GM19099 (cell line): Measurements from ENCODE around the gene SH3GL2.

Source experiments
- POLR2A ChIP-seq: IDR thresholded peaks from 3 replicates; pipeline ENCODE4 v1.6.1; 2011; ENCODE audit warnings: low read depth; ENCODE audit not compliant: insufficient read length; ENCODE audit errors: extremely low read depth

SH3GL2 gene

GRCh38 chr9:17597977-17598376, 19.1 kb downstream of the SH3GL2 start:
- no peak for TF ChIP-seq POLR2A

DNA sequence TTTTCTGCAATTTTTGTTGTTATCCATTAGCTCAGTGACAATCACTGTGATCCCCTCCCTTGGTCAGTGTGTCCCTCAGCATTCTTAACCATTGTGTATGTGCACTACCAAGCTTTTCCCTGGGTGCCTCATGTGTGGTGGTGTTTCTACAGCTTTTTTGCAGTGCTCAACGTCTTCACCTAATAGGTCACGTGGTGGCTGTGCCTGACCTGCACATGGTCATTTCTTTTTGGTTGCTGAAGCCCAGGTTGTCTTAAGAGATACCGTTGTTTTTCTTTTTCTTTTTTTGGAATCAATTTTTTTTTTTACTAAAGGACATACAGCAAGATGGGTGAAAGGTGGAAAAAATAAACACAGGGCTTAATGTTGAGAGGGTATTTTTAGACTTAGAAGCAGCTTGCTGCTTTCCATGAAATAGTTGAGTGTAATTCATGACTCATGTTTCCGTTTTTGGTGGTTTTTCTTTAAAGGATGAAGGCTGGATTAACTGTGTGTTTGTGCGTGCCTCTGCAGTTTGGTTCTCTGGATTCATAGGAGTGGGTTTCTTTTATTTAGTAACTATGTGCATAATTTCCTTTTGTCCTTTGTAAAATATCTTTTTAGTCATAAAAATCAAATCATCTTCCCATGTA, 22.2 kb downstream of the SH3GL2 start:
- TF ChIP-seq POLR2A: no peak

DNA sequence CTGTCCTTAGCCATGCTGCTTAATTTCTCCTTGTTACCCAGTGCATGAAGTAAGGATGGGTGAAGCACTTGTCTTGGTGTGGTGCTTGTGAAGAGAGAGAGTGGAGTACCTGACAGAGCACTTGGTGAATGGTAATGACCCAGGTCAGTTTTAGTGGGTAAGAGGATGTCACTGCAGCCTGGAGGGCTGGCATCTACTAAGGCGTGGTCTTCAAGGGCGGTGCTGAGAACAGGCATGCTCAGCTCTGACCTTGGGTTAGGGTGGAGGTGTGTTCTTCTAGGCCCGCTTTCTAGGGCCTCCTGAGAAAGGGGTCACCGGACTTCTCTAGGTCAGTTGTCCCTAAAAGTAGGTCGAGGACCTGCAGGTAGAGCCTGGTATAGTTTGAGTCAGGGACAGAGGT, 25.7 kb downstream of the SH3GL2 start:
- no peak for TF ChIP-seq POLR2A

DNA sequence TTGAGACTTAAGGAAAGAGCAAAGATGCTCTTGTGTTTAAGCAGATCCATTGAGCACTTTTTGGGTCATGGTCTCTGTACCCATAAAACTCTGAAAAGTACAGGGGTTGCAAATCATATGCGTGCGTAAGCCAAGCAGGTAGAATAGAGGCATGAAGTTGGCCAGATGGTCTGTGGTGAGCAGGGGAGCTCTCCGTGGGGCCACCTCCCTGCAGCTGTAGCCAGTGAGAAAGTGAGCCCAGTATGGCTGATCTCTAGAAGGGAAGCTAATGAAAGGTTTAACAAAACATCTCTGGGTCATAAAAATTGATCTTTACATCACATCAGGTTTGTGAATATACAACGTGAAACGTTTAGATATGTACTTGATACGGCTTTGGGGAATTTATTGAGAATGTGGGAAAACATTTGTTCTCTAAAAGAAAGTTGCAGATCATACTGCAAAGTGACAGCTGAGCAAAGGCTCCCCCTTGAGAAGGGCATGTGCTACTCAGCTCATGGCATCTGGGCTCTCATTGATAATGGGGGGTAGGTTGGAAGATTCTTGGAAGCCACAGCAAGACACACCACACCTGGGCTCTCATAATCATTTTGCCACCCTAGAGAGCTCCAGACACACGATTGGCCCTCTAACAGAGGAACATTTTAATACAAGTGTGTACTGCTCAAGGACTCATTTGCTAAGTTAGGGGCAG, 30.6 kb downstream of the SH3GL2 start:
- no peak for TF ChIP-seq POLR2A

DNA sequence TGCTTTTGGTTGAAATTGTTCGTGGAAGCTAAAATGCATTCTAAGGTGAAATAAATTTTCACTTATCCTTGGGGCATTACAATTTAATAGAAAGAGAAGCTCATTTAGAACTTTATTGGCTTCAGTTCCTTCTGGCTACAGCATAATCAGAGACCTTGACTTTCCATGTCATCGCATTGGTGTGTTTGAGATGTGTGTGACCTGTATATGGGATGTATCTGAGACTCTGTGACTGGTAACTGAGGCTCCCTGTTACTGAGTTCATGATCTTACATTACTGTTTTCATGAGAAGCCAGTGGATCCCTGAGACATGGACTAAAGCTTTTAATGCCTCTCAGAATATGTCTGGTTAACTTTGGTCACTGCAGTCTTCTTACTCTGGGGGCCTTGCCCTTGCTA, 32.5 kb downstream of the SH3GL2 start:
- no peak for TF ChIP-seq POLR2A

DNA sequence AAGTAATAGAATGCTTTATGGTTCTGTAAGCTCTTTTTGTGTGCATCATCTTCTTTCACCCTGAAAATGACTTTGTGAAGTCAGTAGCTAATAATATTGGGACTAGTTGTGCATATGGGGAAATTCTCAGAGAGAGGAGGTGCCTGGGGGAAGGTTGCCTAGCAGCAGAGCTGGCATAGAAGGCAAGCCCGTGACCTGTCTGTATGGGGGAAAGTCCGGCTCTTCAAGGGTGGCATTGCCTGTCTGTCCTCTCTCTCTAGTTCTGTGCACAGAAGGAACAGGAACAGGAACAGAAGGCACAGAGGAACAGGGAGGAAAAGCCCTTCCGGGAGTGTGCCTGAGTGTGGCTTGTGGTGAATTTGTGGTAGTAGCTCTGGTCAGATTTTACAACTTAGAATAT, 33.1 kb downstream of the SH3GL2 start:
- TF ChIP-seq POLR2A: no peak

DNA sequence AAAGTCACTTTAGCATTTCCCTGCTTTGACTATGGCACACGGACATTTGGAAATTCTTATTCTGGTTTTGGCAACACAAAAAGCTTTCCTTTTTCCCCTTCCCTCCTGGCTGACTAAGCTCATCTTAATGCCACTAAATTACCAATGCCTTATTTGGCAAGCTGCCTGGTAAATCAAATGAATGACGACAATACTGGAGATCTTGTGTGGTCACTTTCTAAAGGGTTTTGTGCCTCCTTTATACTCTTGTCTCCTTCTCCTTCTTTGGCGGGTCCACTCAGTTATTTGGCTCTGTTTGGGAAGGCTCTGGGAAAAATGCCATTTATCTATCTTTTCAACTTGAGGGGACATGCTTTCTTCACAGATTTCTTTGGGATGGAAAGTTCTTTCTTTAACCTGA, 34.9 kb downstream of the SH3GL2 start:
- TF ChIP-seq POLR2A: no peak

GRCh38 chr9:17614250-17614649, 35.4 kb downstream of the SH3GL2 start:
- TF ChIP-seq POLR2A: no peak

GRCh38 chr9:17614903-17615302, 36.0 kb downstream of the SH3GL2 start:
- no peak for TF ChIP-seq POLR2A

GRCh38 chr9:17622141-17622540, 43.3 kb downstream of the SH3GL2 start:
- TF ChIP-seq POLR2A: no peak

- no peak for TF ChIP-seq POLR2A
Observed at GRCh38 chr9:17622749-17623148, 43.9 kb downstream of the SH3GL2 start.

DNA sequence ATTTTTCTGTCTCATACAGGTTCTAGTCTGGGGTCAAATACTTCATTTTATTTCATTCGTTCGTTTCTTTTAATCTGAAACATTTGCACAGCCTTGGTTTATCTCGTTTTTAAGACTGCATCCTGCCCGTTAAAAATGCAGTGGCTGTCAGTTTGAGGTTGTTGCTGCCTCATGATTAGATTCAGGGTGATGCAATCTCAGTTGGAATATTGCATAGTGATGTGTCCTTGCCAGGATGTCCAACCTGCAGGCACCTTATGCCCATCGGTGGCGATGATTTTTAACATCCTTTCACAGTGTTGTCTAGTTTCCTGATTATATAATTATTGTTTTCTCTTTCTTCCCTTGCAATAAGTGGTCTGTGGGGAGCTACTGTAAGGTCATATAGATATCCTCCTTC, 45.1 kb downstream of the SH3GL2 start:
- TF ChIP-seq POLR2A: no peak

- TF ChIP-seq POLR2A: no peak
Observed at GRCh38 chr9:17624571-17624970, 45.7 kb downstream of the SH3GL2 start.

DNA sequence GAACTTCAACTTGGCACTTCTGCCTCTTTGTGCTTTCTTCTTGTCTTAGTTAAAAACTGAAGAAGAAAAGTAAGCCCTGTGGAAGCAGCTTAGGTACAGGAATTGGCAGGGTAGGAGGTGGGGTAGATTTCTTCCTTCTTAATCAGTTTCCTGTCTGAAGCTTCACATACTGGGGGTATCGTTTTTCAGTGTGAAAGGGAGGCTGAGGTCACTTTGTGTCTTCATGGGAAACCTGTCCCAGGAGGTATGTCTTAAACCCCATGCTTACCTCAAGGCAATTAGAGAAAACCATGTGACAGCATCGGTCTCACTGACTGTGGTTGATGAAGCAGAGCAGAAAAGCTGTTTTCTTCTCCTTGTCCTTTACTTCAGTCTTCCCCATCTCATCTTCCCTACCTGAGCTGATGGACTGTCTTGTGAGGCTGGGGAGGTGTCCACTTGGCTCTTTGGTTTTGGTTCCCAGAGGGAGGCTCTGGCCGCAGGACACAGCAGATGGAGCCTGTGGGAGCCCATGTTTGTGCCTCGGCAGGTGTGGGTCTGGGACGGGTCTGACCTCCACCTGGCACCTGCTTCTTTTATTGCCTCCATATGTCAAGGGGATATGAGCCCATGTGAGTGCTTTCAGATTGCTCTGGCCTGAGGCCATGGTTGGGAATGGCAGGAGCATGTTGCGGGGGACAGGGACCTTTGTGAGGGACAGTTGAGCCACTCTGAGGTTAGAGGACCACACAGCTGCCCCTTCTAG, 47.0 kb downstream of the SH3GL2 start:
- no peak for TF ChIP-seq POLR2A

- TF ChIP-seq POLR2A: no peak
Observed at GRCh38 chr9:17627641-17628040, 48.8 kb downstream of the SH3GL2 start.

GRCh38 chr9:17628624-17629023, 49.8 kb downstream of the SH3GL2 start:
- TF ChIP-seq POLR2A: no peak
